Mucosa of descending colon (tissue), 3 donors: ENCODE results near the gene MYORG. TPM values are rescaled to one million over a fixed set of nuclear protein-coding genes. Genes with fewer than 3 reads are reported as not detected.

ENCODE experiments used
- ATAC-seq: fragments of 200-7000 bp; cut with Tn5 transposase; one replicate; pipeline ENCODE4 v1.9.1; 2020; ENCODE audit warnings: mild to moderate bottlenecking, moderate library complexity
- DNase-seq, 3 donors: peaks; one replicate each; pipeline ENCODE4 v3.0.0-alpha.2; 2020
- H3K36me3 ChIP-seq: fragments of 200-600 bp; one replicate; pipeline ENCODE4 v1.8.0; 2021; ENCODE audit warnings: low read depth, mild to moderate bottlenecking
- H3K4me1 ChIP-seq: fragments of 200-600 bp; one replicate; pipeline ENCODE4 v1.8.0; 2021; ENCODE audit warnings: low read depth, mild to moderate bottlenecking
- H3K4me3 ChIP-seq: fragments of 200-600 bp; one replicate; pipeline ENCODE4 v1.8.0; 2021; ENCODE audit warnings: mild to moderate bottlenecking
- H3K9me3 ChIP-seq: fragments of 200-600 bp; one replicate; pipeline ENCODE4 v1.8.0; 2021; ENCODE audit warnings: mild to moderate bottlenecking
- CTCF ChIP-seq: fragments of 200-600 bp; IDR thresholded peaks from one replicate; pipeline ENCODE4 v1.8.0; 2022; ENCODE audit warnings: antibody characterized with exemption, mild to moderate bottlenecking
- intact Hi-C, 2 donors: fragments of 100-400 bp; cut with DNase I in 1 of 2; cut with micrococcal nuclease in 1 of 2; formaldehyde crosslinking; loops; one replicate each; pipeline versions ENCODE4 v1.11.0 to v1.11.1; 2022; cut with DNase I, micrococcal nuclease
- total RNA-seq, 3 donors: library from RNA; stranded (reverse); fragmentation: NEBNext Ultra II Directional in 2 of 3; extraction: Animal tissue kit (Norgen Biotek cat#: 25700) in 2 of 3; gene quantifications; one replicate each; pipeline versions ENCODE4 v1.2.1 to v1.2.4, GENCODE V29; 2021 to 2023
- donor health status: DM: no; HTN: no; CAD: no; lungs with moderate emphysema.
- donor health status: DM: no; HTN: no; CAD: no.
- donor health status: DM: no; HTN: yes; CAD: no.

Gene MYORG
- total RNA-seq, 3 donors from 2014 or later, result 48.8 to 88.2 (median 63.4) TPM

GRCh38 chr9:34383904-34384303, 7.2 kb upstream of the MYORG start:
- DNase-seq (no peak), ATAC-seq (no peak)
- no peaks in the 10 kb centered on the region for H3K36me3 ChIP-seq
- H3K4me3 ChIP-seq, result no peak overlapping the region
- H3K9me3 ChIP-seq, result no peaks in the 10 kb centered on the region
- H3K4me1 ChIP-seq, result peaks cover 21% of the 10 kb centered on the region
- no peak for TF ChIP-seq CTCF
- intact Hi-C loops, result no loop called here

- ATAC-seq (no peak), DNase-seq (no peak)
- Histone ChIP-seq H3K36me3 (no peaks in the 10 kb centered on the region), H3K4me3 (no peak overlapping the region), H3K4me1 (peaks cover 22% of the 10 kb centered on the region), H3K9me3 (no peaks in the 10 kb centered on the region)
- TF ChIP-seq CTCF, result no peak
- intact Hi-C loops, result no loop called here
Measured at GRCh38 chr9:34382879-34383278, 6.2 kb upstream of the MYORG start.

- Histone ChIP-seq H3K4me3 (no peak overlapping the region), H3K36me3 (no peaks in the 10 kb centered on the region), H3K4me1 (peaks cover 27% of the 10 kb centered on the region), H3K9me3 (no peaks in the 10 kb centered on the region)
- TF ChIP-seq CTCF, result no peak
- intact Hi-C loops, result no loop called here
- DNase-seq, result no peak
- ATAC-seq, result no peak
Measured at GRCh38 chr9:34382054-34382453, 5.4 kb upstream of the MYORG start.

- no peak for TF ChIP-seq CTCF
- DNase-seq (peak; percentile 50 to 75 (median 64)), ATAC-seq (peak; percentile 20)
- H3K4me3 ChIP-seq, result no peak overlapping the region
- H3K9me3 ChIP-seq, result no peaks in the 10 kb centered on the region
- H3K4me1 ChIP-seq, result peaks cover 27% of the 10 kb centered on the region
- no peaks in the 10 kb centered on the region for H3K36me3 ChIP-seq
- intact Hi-C loops, result no loop called here
Measured at GRCh38 chr9:34381323-34381722, 4.6 kb upstream of the MYORG start.

- ATAC-seq, result peak; percentile 67
- no peak overlapping the region for H3K4me3 ChIP-seq
- peak; percentile 88 to 91 (median 91) for DNase-seq
- TF ChIP-seq CTCF, result no peak
- no peaks in the 10 kb centered on the region for H3K9me3 ChIP-seq
- H3K4me1 ChIP-seq, result peaks cover 27% of the 10 kb centered on the region
- no peaks in the 10 kb centered on the region for H3K36me3 ChIP-seq
- intact Hi-C loops, result no loop called here
Measured at GRCh38 chr9:34380511-34381315, 4.0 kb upstream of the MYORG start.
